Amygdala (tissue), 56 donors: ENCODE measurements around the gene ARR3.
"Not testable (repeated sequence)": the region's sequence is repeated elsewhere in the genome, so short reads cannot be mapped to it uniquely, and the experiment has no call there.

Source experiments
- DNase-seq, 56 donors: peaks; one replicate each; lab custom pipeline; 2025; lab: John Stamatoyannopoulos, UW

The ARR3 gene

DNA sequence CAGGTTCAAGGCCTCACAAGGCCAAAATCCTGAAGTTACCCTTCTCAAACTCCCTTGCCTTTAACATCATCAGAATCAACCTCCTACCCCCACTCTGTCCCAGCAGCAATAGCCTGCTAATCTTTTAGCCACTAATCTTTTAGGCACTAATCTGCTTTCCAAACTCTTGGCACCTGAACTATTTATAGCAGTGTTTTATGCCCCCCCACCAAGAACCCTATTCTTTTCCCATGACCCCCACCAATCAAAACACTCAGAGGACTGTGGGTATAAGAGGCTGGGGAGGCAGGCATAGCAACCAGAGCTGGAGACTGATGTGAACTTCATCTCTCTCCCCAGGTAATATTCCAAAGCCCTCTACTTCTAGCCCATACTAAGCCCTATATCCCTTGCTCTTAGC lies at the start of gene ARR3:
ARR3 (plus strand) TSS at position 301 of the 400 bp plus-strand sequence. CDS start 1,052 bp downstream, outside the sequence.
- DNase-seq, result no peak

DNA sequence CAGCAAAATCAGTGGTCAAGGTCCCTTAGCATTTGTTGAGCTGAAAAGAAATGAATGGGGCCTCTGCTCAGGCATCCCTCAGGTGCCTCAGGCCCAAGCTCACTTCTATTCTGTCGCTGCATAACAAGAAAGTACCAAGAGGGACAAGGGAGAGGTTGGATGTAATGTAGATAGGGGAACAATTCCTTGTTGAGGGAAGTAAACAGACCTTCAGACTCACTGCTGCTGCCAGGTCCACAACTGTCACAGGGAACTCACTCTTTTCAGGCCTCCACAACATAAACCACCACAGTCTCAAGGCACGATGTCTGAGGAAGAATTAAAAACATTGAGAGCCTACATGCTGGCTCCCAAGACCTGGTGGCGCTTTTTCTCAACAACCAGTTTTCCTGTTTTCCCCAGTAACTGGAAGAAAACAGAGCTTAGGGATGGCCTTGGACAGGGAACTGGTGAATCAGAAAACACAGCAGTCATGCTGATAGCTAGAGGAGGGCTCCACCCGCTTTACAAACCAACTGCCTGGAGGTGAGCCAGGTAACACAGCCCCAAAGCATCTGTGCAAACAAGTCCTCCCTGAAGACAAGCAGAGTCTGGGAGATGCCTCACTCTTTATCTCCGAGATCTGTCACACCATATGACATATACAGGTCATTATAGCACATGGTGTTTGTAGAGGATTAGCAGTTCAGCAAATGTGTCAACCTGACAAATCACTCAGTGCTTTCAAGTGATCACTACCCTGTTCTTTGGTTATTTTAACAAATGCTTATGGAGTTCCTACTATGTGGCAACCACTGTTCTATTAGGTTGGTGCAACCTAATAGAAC lies 48.0 kb upstream of the ARR3 start:
- DNase-seq, result no peak

DNA sequence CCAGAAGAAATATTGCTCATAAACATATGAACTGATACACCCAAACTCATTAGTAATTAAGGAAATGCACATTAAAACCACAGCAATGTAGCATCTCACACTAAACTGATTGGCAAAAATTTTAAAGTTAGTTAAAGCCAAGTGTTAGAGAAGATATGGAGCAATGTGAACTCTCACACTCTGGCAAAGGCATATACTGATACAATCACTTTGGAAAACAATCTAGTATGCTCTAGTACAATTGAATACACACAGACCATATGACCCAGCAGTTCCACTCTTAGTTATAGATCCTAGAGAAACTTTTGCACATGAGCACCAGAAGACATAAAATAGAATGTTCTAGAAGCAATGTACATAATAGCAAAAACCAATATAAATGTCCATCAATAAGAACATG lies 42.1 kb upstream of the ARR3 start:
- no peak for DNase-seq

DNA sequence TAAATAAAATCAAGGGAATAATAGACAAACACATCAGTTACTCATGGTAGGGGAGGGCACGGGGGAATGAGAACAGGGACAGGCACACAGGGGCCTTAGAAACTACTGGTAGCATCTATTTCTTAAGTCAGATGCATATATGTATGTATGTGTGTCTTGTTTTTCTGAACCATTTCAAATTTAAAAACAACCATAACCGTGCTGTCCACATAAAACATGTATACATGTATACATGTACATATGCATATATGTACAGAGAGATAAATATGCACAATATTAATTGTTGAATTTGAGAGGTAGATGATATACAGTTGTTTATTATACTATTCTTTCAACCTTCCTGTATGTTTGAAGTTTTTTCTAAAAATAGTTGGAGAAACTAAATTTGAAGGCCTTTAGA lies 41.4 kb upstream of the ARR3 start:
- no peak for DNase-seq

DNA sequence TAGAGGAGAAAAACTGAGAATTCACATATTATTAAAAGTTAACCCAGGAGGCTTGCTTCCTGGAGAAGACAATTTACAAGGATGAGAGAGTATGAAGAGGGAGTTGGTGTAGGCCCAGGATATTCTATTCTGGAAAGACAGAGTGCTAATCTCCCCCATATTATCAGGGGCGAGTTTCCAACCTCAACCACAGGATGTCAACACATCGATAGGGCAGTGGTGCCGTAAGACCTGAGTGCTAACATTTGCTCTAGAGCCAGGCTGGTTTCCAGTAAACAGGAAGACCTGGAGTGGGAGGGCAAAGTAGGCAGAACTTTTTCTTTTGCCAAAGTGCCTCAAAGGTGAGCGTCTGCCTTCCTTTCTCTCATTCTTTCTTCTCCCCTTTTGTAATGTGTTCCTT lies 36.5 kb upstream of the ARR3 start:
- no peak for DNase-seq

DNA sequence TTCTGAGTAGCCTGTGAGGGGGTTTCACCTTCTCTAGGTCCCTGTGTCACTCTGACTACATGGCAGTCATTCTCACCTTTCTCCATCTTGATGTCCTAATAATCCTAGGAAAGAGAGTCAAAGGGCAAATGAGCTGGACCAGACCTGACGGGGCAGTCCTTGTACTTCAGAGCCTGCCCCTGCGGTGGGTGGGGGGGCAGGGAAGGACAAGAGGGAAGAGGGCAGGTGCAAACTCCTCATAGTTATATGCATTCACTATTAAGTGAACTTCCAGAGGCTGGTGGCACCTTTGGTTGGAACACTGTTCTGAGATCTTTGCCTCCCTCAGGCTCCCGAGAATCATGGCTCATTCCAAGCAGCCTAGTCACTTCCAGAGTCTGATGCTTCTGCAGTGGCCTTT lies 33.8 kb upstream of the ARR3 start, which contains the start of gene AWAT1:
AWAT1 (plus strand) TSS at position 301 of the 400 bp plus-strand sequence; CDS start at position 342, 41 bp downstream.
- DNase-seq, result no peak

DNA sequence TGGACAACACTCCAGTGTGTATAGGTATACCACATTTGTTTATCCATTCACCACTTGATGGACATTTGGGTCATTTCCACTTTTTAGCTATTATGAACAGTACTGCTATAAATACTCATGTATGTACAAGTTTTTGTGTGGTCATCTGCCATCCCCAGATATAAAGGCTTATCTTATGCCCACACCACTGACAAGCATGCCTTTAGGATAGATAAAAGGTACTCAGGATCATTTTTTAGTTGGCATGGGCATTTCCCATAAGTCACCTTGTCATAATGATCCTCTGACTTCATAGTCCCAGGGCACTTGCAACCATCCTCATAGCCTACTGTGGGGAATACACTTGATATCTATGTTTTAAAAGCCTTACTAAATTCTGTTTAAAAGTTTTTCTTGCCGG lies 27.4 kb upstream of the ARR3 start:
- no peak for DNase-seq

DNA sequence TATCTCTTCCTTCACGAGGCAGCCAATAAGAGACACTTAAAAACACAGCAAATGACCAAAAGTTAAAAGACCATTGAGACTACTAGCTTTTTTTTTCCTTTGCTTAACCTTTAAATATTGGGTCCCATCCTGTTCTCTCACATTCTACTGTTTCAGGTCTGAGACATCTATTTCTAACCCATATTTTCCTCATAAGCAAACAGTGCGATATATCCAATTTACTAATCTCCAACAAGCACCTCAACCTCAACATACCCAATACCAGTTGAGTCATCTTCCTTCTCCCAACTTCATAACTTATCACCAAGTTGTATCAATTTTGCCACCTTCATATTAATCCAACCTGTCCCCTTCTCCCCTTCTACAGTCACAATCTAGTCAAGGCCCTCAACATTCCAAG lies 26.6 kb upstream of the ARR3 start:
- DNase-seq, result no peak

DNA sequence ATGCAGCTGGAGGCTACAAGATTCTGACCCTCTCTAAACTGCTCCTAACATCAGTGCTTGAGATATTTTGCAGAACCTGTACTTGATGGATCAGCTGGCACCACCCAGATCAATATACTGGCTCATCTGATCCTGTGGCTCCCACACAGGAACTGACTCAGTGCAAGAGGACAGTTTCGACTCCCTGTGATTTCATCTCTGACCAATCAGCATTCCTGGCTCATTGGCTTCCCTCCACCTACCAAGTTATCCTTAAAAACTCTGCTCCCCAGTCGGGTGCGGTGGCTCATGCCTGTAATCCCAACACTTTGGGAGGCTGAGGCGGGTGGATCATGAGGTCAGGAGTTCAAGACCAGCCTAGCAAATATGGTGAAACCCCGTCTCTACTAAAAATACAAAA lies 24.5 kb upstream of the ARR3 start:
- not testable (repeated sequence) for DNase-seq

DNA sequence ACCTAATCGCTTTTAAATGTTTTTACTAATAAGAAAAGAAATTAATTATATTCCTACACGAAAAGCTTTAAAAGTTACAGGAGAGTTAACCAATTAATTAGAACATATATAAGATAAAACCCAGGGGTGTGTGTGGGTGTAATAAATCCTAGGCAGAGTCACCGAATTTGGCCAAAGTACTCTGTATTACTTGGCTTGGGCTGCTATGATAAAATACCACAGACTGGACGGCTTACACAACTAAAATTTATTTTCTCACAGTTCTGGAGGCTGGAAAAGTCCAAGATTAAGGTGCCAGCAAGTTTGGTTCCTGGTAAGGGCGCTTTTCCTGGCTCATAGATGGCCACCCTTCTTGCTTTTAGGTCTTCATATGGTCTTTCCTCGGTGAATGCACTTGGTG lies 23.3 kb upstream of the ARR3 start:
- no peak for DNase-seq

DNA sequence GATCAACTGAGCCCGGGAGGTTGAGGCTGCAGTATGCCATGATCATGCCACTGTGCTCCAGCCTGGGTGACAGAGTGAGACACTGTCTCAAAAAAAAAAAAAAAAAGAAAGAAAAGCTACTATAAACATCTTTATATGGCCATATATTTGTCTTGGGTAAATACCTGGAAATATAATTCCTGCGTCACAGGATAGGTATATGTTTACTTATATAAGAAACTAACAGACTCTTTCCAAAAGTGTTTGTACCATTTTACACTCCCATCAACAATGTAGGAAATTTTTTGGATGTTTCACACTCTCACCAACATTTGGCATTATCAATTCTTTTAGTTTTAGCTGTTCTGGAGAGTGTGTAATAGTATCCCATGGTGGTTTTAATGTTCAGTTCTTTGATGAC lies 20.9 kb upstream of the ARR3 start:
- DNase-seq, result no peak

DNA sequence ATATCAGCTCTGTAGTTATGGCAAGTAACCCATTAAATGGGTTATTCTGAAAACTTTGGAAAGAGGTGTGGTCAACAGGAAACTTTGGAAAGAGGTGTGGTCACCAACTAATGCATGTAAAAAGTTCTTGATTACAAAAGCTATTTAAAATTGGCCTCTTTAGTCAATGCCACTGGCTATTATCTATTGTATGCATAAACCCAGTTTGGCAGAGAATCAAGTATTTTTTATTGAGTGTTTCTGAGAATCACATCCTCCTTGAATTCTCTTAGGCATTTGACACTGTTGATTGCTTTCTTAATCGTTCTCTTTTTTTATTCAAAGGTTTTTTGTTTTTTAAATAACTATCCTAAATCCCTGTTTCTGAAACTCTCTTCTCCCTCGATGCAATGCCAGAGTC lies 15.6 kb upstream of the ARR3 start:
- no peak for DNase-seq

DNA sequence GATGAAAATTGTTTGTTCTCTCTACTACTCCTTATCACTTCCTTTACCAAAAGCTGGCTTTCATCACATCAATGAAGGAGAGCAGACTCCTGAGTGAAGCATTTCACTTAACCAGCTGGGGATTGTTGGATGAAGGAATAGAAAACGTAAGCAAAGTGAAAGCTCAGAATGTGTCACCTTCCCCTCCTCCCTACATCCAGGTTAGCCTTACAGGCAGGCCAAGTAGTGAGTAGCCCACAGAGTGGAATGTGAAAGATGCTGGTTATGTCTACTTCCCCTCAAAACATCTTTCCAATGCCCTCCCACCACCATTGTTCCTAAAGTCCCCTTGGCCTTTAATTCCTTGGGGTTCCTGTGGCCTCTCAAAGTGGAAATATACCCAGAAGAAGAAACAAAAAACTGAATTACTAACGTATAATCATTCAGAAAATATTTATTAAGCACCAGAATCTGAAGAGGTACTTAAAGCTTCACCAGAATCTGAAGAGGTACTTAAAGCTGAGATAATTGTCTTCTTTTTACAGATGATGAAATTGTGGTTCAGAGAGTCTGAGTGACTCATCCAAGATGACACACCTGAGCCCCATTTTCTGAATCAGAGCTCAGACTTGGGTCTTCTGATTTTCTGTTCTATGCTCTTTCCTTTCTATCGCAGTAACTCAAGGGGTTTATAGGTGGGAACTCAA lies 14.6 kb upstream of the ARR3 start:
- DNase-seq, result no peak

DNA sequence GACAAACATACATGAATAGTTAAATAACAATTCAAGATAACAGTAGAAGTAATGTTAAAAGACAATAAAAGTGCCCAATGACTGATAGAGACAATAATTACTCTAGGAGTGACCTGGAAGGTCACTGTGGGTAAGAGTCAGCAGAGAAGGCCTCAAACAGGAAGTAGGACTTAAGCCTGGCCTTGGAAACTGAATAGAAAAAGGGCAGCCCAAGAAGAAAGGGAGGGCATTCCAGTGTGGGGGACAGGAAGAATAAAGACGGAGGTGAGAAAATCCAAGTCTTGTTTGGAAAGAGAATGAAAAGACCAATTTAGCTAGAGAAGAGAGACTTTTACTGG lies 14.1 kb upstream of the ARR3 start:
- DNase-seq, result no peak

DNA sequence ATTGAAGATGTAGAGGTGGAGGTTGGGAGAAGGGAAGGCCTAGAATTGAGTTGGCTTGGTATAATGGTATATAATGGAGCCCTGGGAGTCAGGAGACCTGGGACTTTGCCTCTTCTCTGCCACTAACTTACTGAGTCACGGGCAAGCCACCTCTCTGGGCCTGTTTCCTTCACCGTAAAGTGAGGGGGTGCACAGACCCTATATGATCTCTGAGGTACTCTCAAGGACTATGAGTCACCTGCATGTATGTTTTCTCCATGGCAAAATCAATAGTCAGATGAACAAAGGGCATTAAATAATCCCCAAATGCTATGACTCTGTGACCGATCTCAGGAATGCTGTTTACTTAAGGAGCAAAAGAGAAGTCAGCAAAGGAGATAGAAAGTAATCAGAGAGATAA lies 13.2 kb upstream of the ARR3 start:
- no peak for DNase-seq

DNA sequence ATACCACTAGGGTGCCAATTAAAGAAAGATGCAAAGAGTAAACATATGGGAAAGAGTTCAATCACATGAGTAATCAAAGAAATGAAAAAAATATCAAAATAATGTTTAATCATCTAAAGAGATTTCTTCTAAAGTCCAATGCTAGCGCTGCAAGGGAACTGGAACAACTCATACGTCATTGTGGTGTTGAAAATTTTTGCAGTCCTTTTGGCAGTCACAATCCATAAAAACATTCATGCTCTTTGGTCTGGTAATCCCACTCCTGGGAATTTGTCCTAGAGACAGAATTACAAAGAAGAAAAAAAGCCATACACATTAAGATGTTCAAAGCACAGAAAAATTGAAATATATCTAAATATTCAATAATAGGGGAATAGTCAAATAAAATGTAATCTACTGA lies 12.7 kb upstream of the ARR3 start:
- DNase-seq, result no peak

DNA sequence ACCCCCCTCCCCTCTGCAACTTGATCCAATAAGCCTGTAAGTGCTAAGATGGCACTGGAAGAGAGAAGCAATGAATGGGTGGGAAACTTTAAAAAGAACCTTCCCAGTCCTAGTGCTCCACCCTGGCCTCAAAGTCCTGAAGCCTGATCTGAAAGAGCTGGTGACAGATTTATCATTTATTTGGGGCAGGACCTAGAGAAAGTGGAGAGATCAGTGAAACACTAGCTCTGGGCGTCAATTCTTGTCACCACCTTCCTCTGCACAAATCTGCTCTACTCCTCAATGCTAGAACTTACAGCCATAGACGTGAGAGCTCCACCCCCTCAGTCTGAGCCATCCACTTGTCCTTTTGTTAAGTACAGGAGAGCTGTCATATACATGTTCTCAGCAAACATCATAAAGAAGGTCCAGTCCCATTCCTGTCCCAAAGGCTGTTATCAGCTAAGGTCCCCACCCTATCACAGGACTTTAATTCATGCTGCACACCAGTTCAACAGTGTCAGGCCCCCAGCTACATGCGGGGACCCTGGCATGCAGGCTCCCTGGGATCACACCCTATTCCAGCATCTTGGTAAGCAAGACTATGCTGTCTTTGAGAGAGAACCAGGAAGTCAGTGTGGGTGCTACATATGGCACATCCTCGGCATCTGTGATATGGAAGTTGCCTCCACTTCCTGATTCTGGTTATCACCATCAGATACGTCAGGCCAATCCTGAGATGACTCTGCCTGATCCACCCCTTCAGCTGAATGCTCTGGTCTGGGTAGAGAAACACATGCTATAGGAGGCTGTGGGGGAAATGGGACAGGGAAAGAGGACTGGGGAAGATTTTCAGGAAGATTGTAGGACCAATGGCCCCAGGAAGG lies 10.5 kb upstream of the ARR3 start:
- no peak for DNase-seq

DNA sequence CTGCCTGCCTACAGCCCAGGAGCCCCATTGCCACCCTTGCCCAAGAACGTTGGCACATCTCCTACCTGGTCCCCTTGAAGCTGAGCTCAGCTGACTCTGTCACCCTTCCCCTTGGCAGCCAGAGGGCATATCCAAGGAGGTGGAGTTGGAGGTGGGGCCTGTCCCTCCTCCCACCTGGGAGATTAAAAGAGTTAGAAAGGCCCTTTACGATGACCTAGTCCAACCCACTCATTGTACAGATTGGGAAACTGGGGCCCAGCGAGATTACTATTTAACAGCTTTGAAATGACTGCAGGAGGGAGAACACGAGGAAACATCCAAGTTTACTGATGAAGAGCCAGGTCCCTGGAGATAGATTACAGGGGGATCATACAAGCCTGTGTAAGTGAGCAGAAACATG lies 8.0 kb upstream of the ARR3 start, which contains the start of gene P2RY4:
P2RY4 (minus strand) TSS at position 101 of the 400 bp plus-strand sequence. CDS start 580 bp downstream, outside the sequence.
- DNase-seq, result no peak

DNA sequence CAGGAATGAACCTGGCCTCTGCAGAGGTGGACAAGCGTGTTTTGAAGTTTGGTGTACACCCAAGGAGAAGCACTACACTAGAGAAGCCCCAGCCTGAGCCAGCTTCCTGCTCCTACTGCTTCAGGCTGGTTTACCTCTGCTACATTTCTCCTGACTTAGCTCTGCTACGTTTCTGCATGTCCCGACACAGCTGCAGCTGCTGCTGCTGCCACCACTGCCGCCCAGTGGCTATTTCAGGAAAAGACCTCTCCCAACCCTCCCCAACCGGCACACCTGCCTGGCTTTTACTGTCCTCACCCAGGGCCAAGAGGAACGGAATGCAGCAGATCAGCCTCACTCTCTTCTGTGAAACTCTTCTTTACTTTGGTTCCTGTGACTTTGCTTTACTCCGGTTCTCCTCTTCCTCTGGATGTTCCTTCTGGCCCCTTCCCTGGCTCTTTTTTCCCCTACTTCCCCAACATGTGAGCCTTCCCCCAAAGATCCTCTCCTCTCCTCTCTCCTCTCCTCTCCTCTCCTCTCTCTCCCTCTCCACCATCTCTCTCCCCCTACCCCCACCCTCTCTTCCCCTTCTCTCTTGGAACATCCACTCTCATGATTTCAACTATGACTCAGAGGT lies 5.1 kb upstream of the ARR3 start:
- DNase-seq, result peak in 10 of 56 donors; percentile 0 to 6 (median 1)

DNA sequence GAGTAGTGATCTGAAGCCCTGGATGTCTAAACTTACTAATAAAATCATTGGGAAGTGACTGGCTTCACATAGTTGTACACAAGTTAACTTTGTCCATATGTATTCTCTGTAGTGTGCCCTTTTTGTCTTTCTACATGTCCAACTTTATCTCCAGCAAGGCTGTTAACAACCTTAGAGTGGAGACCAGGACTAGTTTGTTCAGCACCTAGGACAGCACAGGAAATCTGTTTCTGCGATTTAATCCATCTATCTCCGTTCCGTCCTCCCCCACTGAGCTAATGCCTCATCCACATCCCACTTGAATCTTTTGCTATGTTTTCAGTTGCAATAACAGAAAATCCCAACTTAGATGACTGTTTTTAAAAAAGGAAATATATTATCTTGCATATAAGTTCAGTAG lies 3.4 kb upstream of the ARR3 start:
- DNase-seq, result no peak

DNA sequence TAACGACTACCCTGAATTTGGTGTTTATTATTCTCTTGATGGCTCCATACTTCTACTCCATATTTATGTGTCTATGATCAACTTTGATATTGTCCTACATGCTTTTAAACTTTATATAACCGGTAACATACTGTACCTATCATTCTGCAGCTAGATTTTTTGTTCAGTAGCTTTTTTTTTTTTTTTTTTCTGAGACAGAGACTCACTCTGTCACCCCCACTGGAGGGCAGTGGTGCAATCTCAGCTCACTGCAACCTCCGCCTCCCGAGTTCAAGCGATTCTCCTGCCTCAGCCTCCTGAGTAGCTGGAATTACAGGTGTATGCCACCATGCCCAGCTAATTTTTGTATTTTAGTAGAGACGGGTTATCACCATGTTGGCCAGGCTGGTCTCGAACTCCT lies 5.9 kb downstream of the ARR3 start:
- DNase-seq, result not testable (repeated sequence)
